ENCODE results near the gene RHBDL2. TPM values are rescaled to one million over a fixed set of nuclear protein-coding genes. Genes with fewer than 3 reads are reported as not detected.
A peak's percentile ranks its signal among the peaks of the same experiment; 100 is the strongest.

Gene RHBDL2
- total and polyA plus RNA-seq, 2 of the 13 experiments (the other 11 are each of a cell fraction or from before 2014, with no cell fraction given): 3.3 to 5.4 TPM

GRCh38 chr1:38990738-38991637 lies 49.4 kb upstream of the RHBDL2 start, which contains the start of gene AKIRIN1 (continued):
- TF ChIP-seq DMAP1 (CRISPR knock-in tag; IDR thresholded peaks at IDR 0.05) (peak; percentile 70), TFDP1 (CRISPR knock-in tag; IDR thresholded peaks at IDR 0.05; ENCODE audit: borderline replicate concordance) (peak; percentile 49; the same call in 1 of the 2 replicates), KDM6A (CRISPR knock-in tag; IDR thresholded peaks at IDR 0.05; ENCODE audit: low read depth) (no peak), HNF4A (CRISPR knock-in tag; IDR thresholded peaks at IDR 0.05) (peak; percentile 4; the same call in 1 of the 2 replicates), ZNF703 (CRISPR knock-in tag; IDR thresholded peaks at IDR 0.05; ENCODE audit: borderline replicate concordance) (no peak), TRIM22 (IDR thresholded peaks at IDR 0.05) (no peak), DNMT3B (CRISPR knock-in tag; conservative IDR thresholded peaks at IDR 0.05) (no peak), ZBTB2 (CRISPR knock-in tag; IDR thresholded peaks at IDR 0.05; ENCODE audit: low read depth) (no peak), PBX2 (CRISPR knock-in tag; IDR thresholded peaks at IDR 0.05) (no peak), ZNF335 (CRISPR knock-in tag; IDR thresholded peaks at IDR 0.05) (no peak), ZBTB20 (CRISPR knock-in tag; IDR thresholded peaks at IDR 0.05; ENCODE audit: borderline replicate concordance, low read depth) (no peak), PRDM4 (CRISPR knock-in tag; IDR thresholded peaks at IDR 0.05; ENCODE audit: borderline replicate concordance) (0 out of 2 replicates have a peak, but pooled peaks have one; percentile 51)
